Heart left ventricle (tissue), 16 donors: Measurements from ENCODE around the gene MIPOL1. TPM values are rescaled to one million over a fixed set of nuclear protein-coding genes. Genes with fewer than 3 reads are reported as not detected.

ENCODE experiments used
- ATAC-seq, 4 donors: fragments of 200-7000 bp; cut with Tn5 transposase; one replicate each; pipeline ENCODE4 v1.9.1; 2020 to 2022; ENCODE audit warnings: moderate library complexity in 4 of 4, mild to moderate bottlenecking in 3 of 4, moderate number of reproducible peaks in 1 of 4
- DNase-seq, 5 donors: peaks; one replicate each; pipeline ENCODE4 v3.0.0-alpha.2; 2020
- H3K27ac ChIP-seq, 12 donors: fragments of 200-600 bp; sonication (generic) in 4 of 12; one replicate each; pipeline versions ENCODE4 v1.5.0 to v1.8.0; 2016 to 2022; ENCODE audit warnings: mild to moderate bottlenecking in 2 of 12
- H3K27me3 ChIP-seq, 9 donors: fragments of 200-600 bp; sonication (generic) in 2 of 9; one replicate each; pipeline versions ENCODE4 v1.5.1 to v1.8.0; 2016 to 2022; ENCODE audit warnings: mild to moderate bottlenecking in 3 of 9
- H3K36me3 ChIP-seq, 9 donors: fragments of 200-600 bp; sonication (generic) in 2 of 9; one replicate each; pipeline versions ENCODE4 v1.5.0 to v1.8.0; 2018 to 2022; ENCODE audit warnings: mild to moderate bottlenecking in 2 of 9
- H3K4me1 ChIP-seq, 12 donors: fragments of 200-600 bp; sonication (generic) in 4 of 12; one replicate each; pipeline versions ENCODE4 v1.5.0 to v1.8.0; 2016 to 2022; ENCODE audit warnings: mild to moderate bottlenecking in 3 of 12
- H3K4me3 ChIP-seq, 12 donors: fragments of 200-600 bp; sonication (generic) in 4 of 12; one replicate each; pipeline versions ENCODE4 v1.5.0 to v1.8.0; 2017 to 2022; ENCODE audit warnings: mild to moderate bottlenecking in 9 of 12, moderate library complexity in 4 of 12
- H3K9me3 ChIP-seq, 12 donors: fragments of 200-600 bp; sonication (generic) in 4 of 12; one replicate each; pipeline versions ENCODE4 v1.5.0 to v1.8.0; 2016 to 2022; ENCODE audit warnings: mild to moderate bottlenecking in 1 of 12
- CTCF ChIP-seq, 12 donors: fragments of 200-600 bp; sonication (generic) in 4 of 12; IDR thresholded peaks; one replicate each; pipeline versions ENCODE4 v1.5.0 to v1.8.0; 2018 to 2022; ENCODE audit warnings: antibody characterized with exemption in 12 of 12, mild to moderate bottlenecking in 5 of 12
- POLR2A ChIP-seq, 2 donors: fragments of 450-650 bp; IDR thresholded peaks; one replicate each; pipeline ENCODE4 v1.6.1; 2017; ENCODE audit warnings: antibody characterized with exemption in 2 of 2, mild to moderate bottlenecking in 2 of 2, moderate library complexity in 2 of 2
- WGBS, 4 donors: extraction: QIAGEN DNeasy Blood & Tissue Kit in 2 of 4; methylation state at CpG; one replicate each; pipeline versions ENCODE4 v1.1.5 to v1.1.7; 2013 to 2018; 5-methylcytosine and 5-hydroxymethylcytosine counted together
- intact Hi-C, 10 donors: fragments of 100-400 bp; cut with DNase I; formaldehyde crosslinking; loops; one replicate each; pipeline versions ENCODE4 v1.11.1 to v1.14.2; 2022
- polyA plus RNA-seq, 2 donors: library from polyadenylated mRNA; stranded (reverse); fragments of 200-250 nt; gene quantifications; one replicate each; pipeline ENCODE4 v1.2.3, GENCODE V29; 2013
- total RNA-seq, 9 donors: library from RNA; depleted of rRNA in 2 of 9; stranded (reverse); fragments of >200 nt in 2 of 9; fragmentation: NEBNext Ultra II Directional in 3 of 9; extraction: Animal tissue kit (Norgen Biotek cat#: 25700) in 3 of 9; gene quantifications; one replicate each; pipeline versions ENCODE4 v1.1.0 to v1.2.4, GENCODE V29; 2016 to 2023
- donor health status: ischemic (EF 13 %, LVEDD 7.1; RV severe dilation, severe dysfunction).
- donor health status: healthy with polysubstance abuse.
- donor health status: DM: no; HTN: yes; CAD: no.
- donor health status: DM: no; HTN: no; CAD: no.
- donor health status: ischemic (EF 25% LVEDD 6.9; RV normal size, moderate dysfunction).
- donor health status: ischemic (EF 25% LVEDD 5.7; RV mildly dilated, moderate dysfunction).
- donor health status: healthy.
- donor health status: DM: yes; HTN: yes; CAD: no.
- donor health status: ischemic (EF 35%, LVEDD 5.7; RV mildly dilated, moderate dysfunction).
- donor health status: nonischemic (EF 11% LVEDD 7.7; RV severe dilation, severe dysfunction).
- donor health status: DM: yes; HTN: yes; CAD: no.
- donor health status: PGD.
- donor health status: ischemic (EF 29% LVEDD 5.4; RV normal size, mild dysfunction).
- donor health status: nonischemic (EF 23%, LVEDD 6.1; RV moderate dilation, normal function).

MIPOL1 gene
- total and polyA plus RNA-seq, 11 donors: 0.99 to 7.3 (median 5.0) TPM

DNA sequence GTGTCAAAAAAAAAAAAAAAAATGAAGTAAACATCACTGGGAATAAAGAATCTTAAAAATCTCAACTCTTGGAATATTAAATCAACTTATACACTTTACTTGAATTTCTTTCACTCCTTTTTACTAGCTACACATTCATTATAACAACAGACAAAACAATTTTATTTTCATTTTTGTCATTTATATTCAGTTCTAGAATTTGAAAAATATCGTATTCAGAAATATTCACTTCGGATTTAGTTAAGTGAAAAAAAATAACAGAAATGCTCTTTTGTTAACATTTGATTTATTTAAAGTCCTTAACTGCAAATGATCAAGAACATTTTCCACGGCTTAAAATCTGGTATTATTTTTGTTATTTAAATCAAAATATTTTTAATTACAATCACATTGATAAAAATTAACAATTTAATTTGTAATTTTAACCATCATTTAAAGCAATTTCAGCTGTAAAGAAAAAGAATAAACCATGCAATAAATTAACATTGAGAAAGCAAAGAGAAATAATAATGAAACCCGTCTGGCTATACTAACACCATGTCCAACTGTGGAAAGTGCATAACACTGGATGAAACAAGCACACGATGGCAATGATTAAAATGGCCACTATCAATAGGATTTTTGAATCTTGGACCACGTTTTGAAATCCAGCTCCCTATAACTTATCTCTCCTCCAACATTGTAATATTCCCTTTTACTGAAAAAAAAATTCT, 392.1 kb downstream of the MIPOL1 start:
- H3K27ac ChIP-seq: no peak overlapping the region
- H3K36me3 ChIP-seq: no peaks in the 10 kb centered on the region
- intact Hi-C loops: loop anchor here in 4 of 10 donors (10.0 kb wide), 2 partner anchors 345 to 925 kb away; partner anchors contain the start of gene PAX9 (in 2 of the 4)
- no peaks in the 10 kb centered on the region for H3K9me3 ChIP-seq
- 11 to 15% (median 14%) methylated on average over 6 of the region's 6 CpGs for WGBS, 4 donors
- no peak overlapping the region for H3K4me3 ChIP-seq
- ATAC-seq: no peak
- TF ChIP-seq CTCF (IDR thresholded peaks at IDR 0.05): no peak
- TF ChIP-seq POLR2A (IDR thresholded peaks at IDR 0.05): no peak
- no peak for DNase-seq
- peaks cover 0 to 39% (median 6%) of the 10 kb centered on the region in 12 donors for H3K4me1 ChIP-seq
- H3K27me3 ChIP-seq: peaks cover 80 to 100% (median 97%) of the 10 kb centered on the region in 9 donors

DNA sequence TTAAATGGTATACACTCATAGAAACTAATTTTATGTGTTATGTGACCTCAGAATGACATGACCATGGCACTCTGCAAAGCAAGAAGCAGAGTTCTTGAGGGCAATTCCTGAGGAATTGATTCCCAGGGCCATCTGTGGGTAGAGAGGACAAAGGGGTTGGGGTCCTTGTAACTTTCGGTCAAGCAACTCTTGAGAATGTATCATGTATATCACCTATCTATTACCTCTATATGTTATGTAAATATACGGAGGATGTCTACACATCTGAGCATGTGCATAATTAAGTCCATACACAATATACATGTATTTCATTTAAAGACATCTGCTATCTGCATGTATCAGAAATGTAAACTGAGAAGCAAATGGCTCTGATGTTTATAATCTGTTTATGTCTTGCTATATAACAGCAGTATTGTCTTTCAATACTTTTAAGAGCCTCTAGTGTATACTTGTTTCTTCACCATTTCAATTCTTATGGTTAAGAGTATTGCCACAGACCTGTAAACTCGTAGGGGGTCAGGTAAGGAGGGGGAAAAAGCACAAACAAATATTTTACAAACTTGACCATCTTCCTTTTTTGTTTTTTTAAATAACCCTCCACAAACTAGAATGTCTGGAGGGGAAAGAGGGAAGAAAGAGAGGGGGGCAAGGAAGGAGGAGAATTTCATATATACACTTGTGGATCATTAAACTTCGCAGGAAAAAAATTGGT, 392.8 kb downstream of the MIPOL1 start:
- TF ChIP-seq CTCF (IDR thresholded peaks at IDR 0.05) (no peak), POLR2A (IDR thresholded peaks at IDR 0.05) (no peak)
- Histone ChIP-seq H3K9me3 (no peaks in the 10 kb centered on the region), H3K27ac (no peak overlapping the region), H3K4me1 (peaks cover 0 to 40% (median 7%) of the 10 kb centered on the region in 12 donors), H3K4me3 (no peak overlapping the region), H3K36me3 (no peaks in the 10 kb centered on the region), H3K27me3 (peaks cover 73 to 98% (median 95%) of the 10 kb centered on the region in 9 donors)
- WGBS, 4 donors: 11 to 22% (median 14%) methylated on average over 4 of the region's 4 CpGs
- intact Hi-C loops: loop anchor here in 4 of 10 donors (10.0 kb wide), 2 partner anchors 346 to 926 kb away; partner anchors contain the start of gene PAX9 (in 2 of the 4)
- DNase-seq (no peak), ATAC-seq (no peak)

- Histone ChIP-seq H3K9me3 (no peaks in the 10 kb centered on the region), H3K27ac (no peak overlapping the region), H3K4me1 (peaks cover 0 to 49% (median 13%) of the 10 kb centered on the region in 12 donors), H3K4me3 (peak overlapping the region in 1 of 12 donors; percentile 1), H3K27me3 (peaks cover 70 to 98% (median 95%) of the 10 kb centered on the region in 9 donors), H3K36me3 (no peaks in the 10 kb centered on the region)
- intact Hi-C loops: loop anchor here in 4 of 10 donors (10.0 kb wide), 2 partner anchors 347 to 927 kb away; partner anchors contain the start of gene PAX9 (in 2 of the 4)
- TF ChIP-seq CTCF (IDR thresholded peaks at IDR 0.05) (no peak), POLR2A (IDR thresholded peaks at IDR 0.05) (no peak)
- peak in 1 of 4 donors; percentile 23 for ATAC-seq
- no peak for DNase-seq
- WGBS, 4 donors: 2 to 3% (median 3%) methylated on average over 25 to 45 of the region's 45 CpGs
Observed at GRCh38 chr14:37591311-37591940, 393.7 kb downstream of the MIPOL1 start.
